GM23338 (cell line): ENCODE data around the gene MACROD1. TPM values are rescaled to one million over a fixed set of nuclear protein-coding genes. Genes with fewer than 3 reads are reported as not detected.
"Not testable (repeated sequence)": the region's sequence is repeated elsewhere in the genome, so short reads cannot be mapped to it uniquely, and the experiment has no call there.

ENCODE experiments used
- ATAC-seq: fragments of 200-7000 bp; cut with Tn5 transposase; 3 replicates; pipeline ENCODE4 v1.9.1; 2020
- DNase-seq: peaks from one replicate; pipeline ENCODE4 v3.0.0-alpha.2; 2015; ENCODE audit warnings: low spot score
- H2AFZ ChIP-seq: fragments of 200-600 bp; sonication (generic); 2 replicates; pipeline ENCODE4 v1.8.0; 2016; ENCODE audit warnings: antibody characterized with exemption, mild to moderate bottlenecking, moderate library complexity
- H3F3A ChIP-seq: fragments of 200-600 bp; sonication (generic); replicated peaks from 2 replicates; pipeline ENCODE4 v1.8.0; 2017; ENCODE audit warnings: antibody characterized with exemption, mixed run types, low read depth
- H3K27ac ChIP-seq: fragments of 200-600 bp; sonication (generic); 2 replicates; pipeline ENCODE4 v1.6.1; 2016; ENCODE audit warnings: low read depth
- H3K27me3 ChIP-seq: fragments of 200-600 bp; sonication (generic); 2 replicates; pipeline ENCODE4 v1.8.0; 2016; ENCODE audit warnings: mild to moderate bottlenecking, mixed run types, moderate library complexity; ENCODE audit not compliant: insufficient read depth
- H3K36me3 ChIP-seq: fragments of 200-600 bp; sonication (generic); 2 replicates; pipeline ENCODE4 v1.8.0; 2016; ENCODE audit warnings: mild to moderate bottlenecking; ENCODE audit not compliant: insufficient read depth
- H3K4me1 ChIP-seq: fragments of 200-600 bp; sonication (generic); 2 replicates; pipeline ENCODE4 v1.8.0; 2016; ENCODE audit warnings: mild to moderate bottlenecking, moderate library complexity; ENCODE audit not compliant: insufficient read depth
- H3K4me2 ChIP-seq: fragments of 200-600 bp; sonication (generic); 2 replicates; pipeline ENCODE4 v1.7.1; 2017; ENCODE audit warnings: mixed run types
- H3K4me3 ChIP-seq: fragments of 200-600 bp; sonication (generic); 2 replicates; pipeline ENCODE4 v1.6.1; 2016; ENCODE audit warnings: mixed run types
- H3K79me2 ChIP-seq: fragments of 200-600 bp; sonication (generic); replicated peaks from 2 replicates; pipeline ENCODE4 v1.8.0; 2017; ENCODE audit warnings: mild to moderate bottlenecking; ENCODE audit not compliant: insufficient read depth
- H3K9me2 ChIP-seq: fragments of 200-600 bp; sonication (generic); 2 replicates; pipeline ENCODE4 v1.8.0; 2017; ENCODE audit not compliant: insufficient read depth
- H4K20me1 ChIP-seq: fragments of 200-600 bp; sonication (generic); replicated peaks from 2 replicates; pipeline ENCODE4 v1.8.0; 2017; ENCODE audit warnings: mild to moderate bottlenecking; ENCODE audit not compliant: insufficient read depth
- H3K27ac Mint-ChIP-seq: 2 replicates; pipeline ENCODE4 v1.8.0; 2020; ENCODE audit warnings: inconsistent platforms, mild to moderate bottlenecking, moderate library complexity, mixed read lengths
- H3K27me3 Mint-ChIP-seq: 3 replicates; pipeline ENCODE4 v1.8.0; 2022; ENCODE audit warnings: low read depth, mild to moderate bottlenecking, moderate library complexity, mixed read lengths, inconsistent platforms; ENCODE audit not compliant: insufficient read depth, poor library complexity
- H3K36me3 Mint-ChIP-seq: 3 replicates; pipeline ENCODE4 v1.8.0; 2021; ENCODE audit warnings: low read depth, mild to moderate bottlenecking, inconsistent platforms, moderate library complexity, mixed read lengths
- H3K4me1 Mint-ChIP-seq: 3 replicates; pipeline ENCODE4 v1.8.0; 2020; ENCODE audit warnings: mild to moderate bottlenecking, inconsistent platforms, mixed read lengths
- H3K4me3 Mint-ChIP-seq: 3 replicates; pipeline ENCODE4 v1.8.0; 2021; ENCODE audit warnings: moderate library complexity, mild to moderate bottlenecking, inconsistent platforms, mixed read lengths
- H3K9me3 Mint-ChIP-seq: 3 replicates; pipeline ENCODE4 v1.8.0; 2020; ENCODE audit warnings: moderate library complexity, mild to moderate bottlenecking, inconsistent platforms, mixed read lengths
- EZH2 ChIP-seq: fragments of 200-600 bp; sonication (generic); IDR thresholded peaks from one replicate; pipeline ENCODE4 v1.8.0; 2017; ENCODE audit warnings: antibody characterized with exemption, mild to moderate bottlenecking, low read depth; ENCODE audit not compliant: unreplicated experiment
- EZH2phosphoT487 ChIP-seq: fragments of 200-600 bp; sonication (generic); IDR thresholded peaks from one replicate; pipeline ENCODE4 v1.8.1; 2018; ENCODE audit warnings: antibody characterized with exemption; ENCODE audit not compliant: unreplicated experiment
- JUNB ChIP-seq: IDR thresholded peaks from one replicate; pipeline ENCODE4 v1.6.1; 2016; ENCODE audit warnings: antibody characterized with exemption; ENCODE audit not compliant: unreplicated experiment
- NANOG ChIP-seq: IDR thresholded peaks from 2 replicates; pipeline ENCODE4 v1.6.1; 2016; ENCODE audit warnings: antibody characterized with exemption, borderline replicate concordance
- POLR2AphosphoS5 ChIP-seq: IDR thresholded peaks from 2 replicates; pipeline ENCODE4 v1.6.1; 2016; ENCODE audit warnings: antibody characterized with exemption, low read depth
- STAT1 ChIP-seq: IDR thresholded peaks from one replicate; pipeline ENCODE4 v1.6.1; 2016; ENCODE audit warnings: antibody characterized with exemption; ENCODE audit not compliant: unreplicated experiment
- ZNF114 ChIP-seq: fragments of 250-450 bp; sonication (Bioruptor Pico); IDR thresholded peaks from 2 replicates; pipeline ENCODE4 v1.5.0; 2020; ENCODE audit warnings: mild to moderate bottlenecking, moderate library complexity
- ZNF331 ChIP-seq: fragments of 250-450 bp; sonication (Bioruptor Pico); IDR thresholded peaks from 2 replicates; pipeline ENCODE4 v1.5.0; 2020; ENCODE audit warnings: low read depth, mild to moderate bottlenecking, moderate library complexity
- polyA plus RNA-seq: library from polyadenylated mRNA; unstranded; fragments of >200 nt; fragmentation: Nextera tagmentation; extraction: Ambion mirVana; gene quantifications from 2 replicates; pipeline ENCODE4 v1.2.1, GENCODE V29; 2016
- total RNA-seq: library from RNA; depleted of rRNA; stranded (reverse); fragments of >200 nt; shearing (Covaris generic); gene quantifications from 2 replicates; pipeline ENCODE4 v1.2.3, GENCODE V29; 2014
- TF ChIP-seq, protein P1 (sequence below): IDR thresholded peaks from one replicate; pipeline ENCODE4 v1.6.1; 2018; ENCODE audit warnings: antibody characterized with exemption; ENCODE audit not compliant: unreplicated experiment
- TF ChIP-seq, protein P2 (sequence below), 2 experiments: fragments of 200-600 bp in 1 of 2; sonication (generic) in 1 of 2; conservative IDR thresholded peaks; 2 replicates each; pipeline versions ENCODE4 v1.5.1 to v1.6.1; 2016 to 2017; ENCODE audit warnings: antibody characterized with exemption in 2 of 2, low read depth in 2 of 2, mild to moderate bottlenecking in 2 of 2, moderate library complexity in 1 of 2
- TF ChIP-seq, protein P3 (sequence below): IDR thresholded peaks from 2 replicates; pipeline ENCODE4 v1.6.1; 2016; ENCODE audit warnings: antibody characterized with exemption

The MACROD1 gene
- total and polyA plus RNA-seq, 2 experiments from 2014 or later, result 33.0 to 51.6 TPM

DNA sequence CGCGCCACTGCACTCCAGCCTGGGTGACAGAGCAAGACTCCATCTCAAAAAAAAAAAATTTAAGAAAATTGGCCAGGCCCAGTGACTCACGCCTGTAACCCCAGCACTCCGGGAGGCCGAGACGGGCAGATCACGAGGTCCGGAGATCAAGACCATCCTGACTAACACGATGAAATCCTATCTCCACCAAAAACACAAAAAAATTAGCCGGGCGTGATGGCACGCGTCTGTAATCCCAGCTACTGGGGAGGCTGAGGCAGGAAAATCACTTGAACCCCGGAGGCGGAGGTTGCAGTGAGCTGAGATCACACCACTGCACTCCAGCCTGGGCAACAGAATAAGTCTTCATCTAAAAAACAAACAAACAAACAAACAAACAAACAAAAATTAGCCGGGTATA lies 3.1 kb downstream of the MACROD1 start:
- H3K4me3 Mint-ChIP-seq, H3K4me2 ChIP-seq, H3K27ac Mint-ChIP-seq, H3K4me3 ChIP-seq, H3K27ac ChIP-seq, H3K79me2 ChIP-seq, H3K27me3 ChIP-seq, ATAC-seq, H3K36me3 Mint-ChIP-seq, H3K9me2 ChIP-seq, H3K36me3 ChIP-seq, H3K4me1 Mint-ChIP-seq, H2AFZ ChIP-seq, DNase-seq, H3K9me3 Mint-ChIP-seq: not testable (repeated sequence)
- Histone ChIP-seq H3F3A (peaks cover 19% of the 10 kb centered on the region; the same call in 1 of the 2 replicates), H3K4me1 (peaks cover 14% of the 10 kb centered on the region; the same call in 1 of the 2 replicates), H4K20me1 (peaks cover 10% of the 10 kb centered on the region)
- H3K27me3 Mint-ChIP-seq, result peaks cover 26% of the 10 kb centered on the region

DNA sequence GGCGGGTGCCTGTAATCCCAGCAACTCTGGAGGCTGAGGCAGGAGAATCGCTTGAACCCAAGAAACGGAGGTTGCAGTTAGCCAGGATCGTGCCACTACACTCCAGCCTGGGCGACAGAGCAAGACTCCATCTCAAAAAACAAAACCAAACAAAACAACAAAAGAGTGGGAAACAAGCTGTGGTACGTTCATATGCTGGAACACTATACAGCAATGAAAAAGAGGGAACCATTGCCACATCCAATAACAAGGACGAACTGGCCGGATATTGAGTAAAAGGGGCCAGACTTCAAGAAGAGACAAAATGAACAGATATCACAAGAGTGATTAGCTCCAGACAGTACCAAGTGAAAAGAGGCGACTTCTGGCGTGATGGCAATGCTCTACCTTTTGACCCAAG lies 4.9 kb downstream of the MACROD1 start:
- Histone ChIP-seq H4K20me1 (peaks cover 16% of the 10 kb centered on the region), H3K9me2 (no peaks in the 10 kb centered on the region), H3F3A (peaks cover 19% of the 10 kb centered on the region; the same call in 1 of the 2 replicates), H3K27me3 (peaks cover 3% of the 10 kb centered on the region; the same call in 1 of the 2 replicates), H3K4me1 (peaks cover 9% of the 10 kb centered on the region; the same call in 1 of the 2 replicates), H3K36me3 (no peaks in the 10 kb centered on the region), H3K27ac (no peak overlapping the region), H3K4me3 (no peak overlapping the region), H3K79me2 (no peaks in the 10 kb centered on the region), H3K4me2 (no peak overlapping the region), H2AFZ (no peak overlapping the region)
- H3K4me3 Mint-ChIP-seq, result no peak overlapping the region
- peaks cover 7% of the 10 kb centered on the region; the same call in 1 of the 3 replicates for H3K36me3 Mint-ChIP-seq
- no peaks in the 10 kb centered on the region for H3K9me3 Mint-ChIP-seq
- peaks cover 18% of the 10 kb centered on the region for H3K27me3 Mint-ChIP-seq
- H3K4me1 Mint-ChIP-seq, result peaks cover 7% of the 10 kb centered on the region; the same call in 2 of the 3 replicates
- H3K27ac Mint-ChIP-seq, result no peak overlapping the region
- ATAC-seq (no peak), DNase-seq (no peak)
- TF ChIP-seq ZNF114 (no peak), EZH2phosphoT487 (no peak), NANOG (no peak), STAT1 (no peak), JUNB (no peak), EZH2 (no peak), POLR2AphosphoS5 (no peak), ZNF331 (no peak)
- TF ChIP-seq, protein P1, sequence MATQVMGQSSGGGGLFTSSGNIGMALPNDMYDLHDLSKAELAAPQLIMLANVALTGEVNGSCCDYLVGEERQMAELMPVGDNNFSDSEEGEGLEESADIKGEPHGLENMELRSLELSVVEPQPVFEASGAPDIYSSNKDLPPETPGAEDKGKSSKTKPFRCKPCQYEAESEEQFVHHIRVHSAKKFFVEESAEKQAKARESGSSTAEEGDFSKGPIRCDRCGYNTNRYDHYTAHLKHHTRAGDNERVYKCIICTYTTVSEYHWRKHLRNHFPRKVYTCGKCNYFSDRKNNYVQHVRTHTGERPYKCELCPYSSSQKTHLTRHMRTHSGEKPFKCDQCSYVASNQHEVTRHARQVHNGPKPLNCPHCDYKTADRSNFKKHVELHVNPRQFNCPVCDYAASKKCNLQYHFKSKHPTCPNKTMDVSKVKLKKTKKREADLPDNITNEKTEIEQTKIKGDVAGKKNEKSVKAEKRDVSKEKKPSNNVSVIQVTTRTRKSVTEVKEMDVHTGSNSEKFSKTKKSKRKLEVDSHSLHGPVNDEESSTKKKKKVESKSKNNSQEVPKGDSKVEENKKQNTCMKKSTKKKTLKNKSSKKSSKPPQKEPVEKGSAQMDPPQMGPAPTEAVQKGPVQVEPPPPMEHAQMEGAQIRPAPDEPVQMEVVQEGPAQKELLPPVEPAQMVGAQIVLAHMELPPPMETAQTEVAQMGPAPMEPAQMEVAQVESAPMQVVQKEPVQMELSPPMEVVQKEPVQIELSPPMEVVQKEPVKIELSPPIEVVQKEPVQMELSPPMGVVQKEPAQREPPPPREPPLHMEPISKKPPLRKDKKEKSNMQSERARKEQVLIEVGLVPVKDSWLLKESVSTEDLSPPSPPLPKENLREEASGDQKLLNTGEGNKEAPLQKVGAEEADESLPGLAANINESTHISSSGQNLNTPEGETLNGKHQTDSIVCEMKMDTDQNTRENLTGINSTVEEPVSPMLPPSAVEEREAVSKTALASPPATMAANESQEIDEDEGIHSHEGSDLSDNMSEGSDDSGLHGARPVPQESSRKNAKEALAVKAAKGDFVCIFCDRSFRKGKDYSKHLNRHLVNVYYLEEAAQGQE, result no peak
- TF ChIP-seq, protein P2, sequence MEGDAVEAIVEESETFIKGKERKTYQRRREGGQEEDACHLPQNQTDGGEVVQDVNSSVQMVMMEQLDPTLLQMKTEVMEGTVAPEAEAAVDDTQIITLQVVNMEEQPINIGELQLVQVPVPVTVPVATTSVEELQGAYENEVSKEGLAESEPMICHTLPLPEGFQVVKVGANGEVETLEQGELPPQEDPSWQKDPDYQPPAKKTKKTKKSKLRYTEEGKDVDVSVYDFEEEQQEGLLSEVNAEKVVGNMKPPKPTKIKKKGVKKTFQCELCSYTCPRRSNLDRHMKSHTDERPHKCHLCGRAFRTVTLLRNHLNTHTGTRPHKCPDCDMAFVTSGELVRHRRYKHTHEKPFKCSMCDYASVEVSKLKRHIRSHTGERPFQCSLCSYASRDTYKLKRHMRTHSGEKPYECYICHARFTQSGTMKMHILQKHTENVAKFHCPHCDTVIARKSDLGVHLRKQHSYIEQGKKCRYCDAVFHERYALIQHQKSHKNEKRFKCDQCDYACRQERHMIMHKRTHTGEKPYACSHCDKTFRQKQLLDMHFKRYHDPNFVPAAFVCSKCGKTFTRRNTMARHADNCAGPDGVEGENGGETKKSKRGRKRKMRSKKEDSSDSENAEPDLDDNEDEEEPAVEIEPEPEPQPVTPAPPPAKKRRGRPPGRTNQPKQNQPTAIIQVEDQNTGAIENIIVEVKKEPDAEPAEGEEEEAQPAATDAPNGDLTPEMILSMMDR (conservative IDR thresholded peaks at IDR 0.05; ENCODE audit: low read depth in 2 of 2), result no peak
- TF ChIP-seq, protein P3, sequence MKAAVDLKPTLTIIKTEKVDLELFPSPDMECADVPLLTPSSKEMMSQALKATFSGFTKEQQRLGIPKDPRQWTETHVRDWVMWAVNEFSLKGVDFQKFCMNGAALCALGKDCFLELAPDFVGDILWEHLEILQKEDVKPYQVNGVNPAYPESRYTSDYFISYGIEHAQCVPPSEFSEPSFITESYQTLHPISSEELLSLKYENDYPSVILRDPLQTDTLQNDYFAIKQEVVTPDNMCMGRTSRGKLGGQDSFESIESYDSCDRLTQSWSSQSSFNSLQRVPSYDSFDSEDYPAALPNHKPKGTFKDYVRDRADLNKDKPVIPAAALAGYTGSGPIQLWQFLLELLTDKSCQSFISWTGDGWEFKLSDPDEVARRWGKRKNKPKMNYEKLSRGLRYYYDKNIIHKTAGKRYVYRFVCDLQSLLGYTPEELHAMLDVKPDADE, result no peak
